NB4 (cell line): ENCODE measurements around the gene BACH2.

ENCODE experiments used
- CTCF ChIP-seq: IDR thresholded peaks from one replicate; pipeline ENCODE4 v1.5.1; 2012; ENCODE audit warnings: low read depth, low read length
- POLR2A ChIP-seq: IDR thresholded peaks from 2 replicates; pipeline ENCODE4 v1.6.1; 2011; ENCODE audit warnings: mild to moderate bottlenecking; ENCODE audit not compliant: insufficient read length; ENCODE audit errors: extremely low read depth

GRCh38 chr6:90315354-90315950 lies 18.8 kb upstream of the BACH2 start:
- TF ChIP-seq CTCF (no peak), POLR2A (no peak)
